Gastrocnemius medialis (tissue), 4 donors: Measurements from ENCODE around the gene TGFB1.

ENCODE experiments used
- POLR2A ChIP-seq, 2 donors: fragments of 450-650 bp; IDR thresholded peaks; one replicate each; pipeline ENCODE4 v1.6.1; 2017; ENCODE audit warnings: antibody characterized with exemption in 2 of 2, mild to moderate bottlenecking in 2 of 2, moderate library complexity in 2 of 2
- TF ChIP-seq, protein P1 (sequence below), 5 experiments: fragments of 450-650 bp in 3 of 5; fragments of 200-600 bp in 2 of 5; sonication (generic) in 2 of 5; IDR thresholded peaks in 4 of 5; conservative IDR thresholded peaks in 1 of 5; 1 replicate in 4 of 5; 2 replicates in 1 of 5; pipeline ENCODE4 v1.5.1; 2016 to 2019; ENCODE audit warnings: antibody characterized with exemption in 5 of 5, mild to moderate bottlenecking in 3 of 5, moderate library complexity in 3 of 5

GRCh38 chr19:41328842-41329225 is 24.9 kb downstream of the TGFB1 start:
- TF ChIP-seq, protein P1, sequence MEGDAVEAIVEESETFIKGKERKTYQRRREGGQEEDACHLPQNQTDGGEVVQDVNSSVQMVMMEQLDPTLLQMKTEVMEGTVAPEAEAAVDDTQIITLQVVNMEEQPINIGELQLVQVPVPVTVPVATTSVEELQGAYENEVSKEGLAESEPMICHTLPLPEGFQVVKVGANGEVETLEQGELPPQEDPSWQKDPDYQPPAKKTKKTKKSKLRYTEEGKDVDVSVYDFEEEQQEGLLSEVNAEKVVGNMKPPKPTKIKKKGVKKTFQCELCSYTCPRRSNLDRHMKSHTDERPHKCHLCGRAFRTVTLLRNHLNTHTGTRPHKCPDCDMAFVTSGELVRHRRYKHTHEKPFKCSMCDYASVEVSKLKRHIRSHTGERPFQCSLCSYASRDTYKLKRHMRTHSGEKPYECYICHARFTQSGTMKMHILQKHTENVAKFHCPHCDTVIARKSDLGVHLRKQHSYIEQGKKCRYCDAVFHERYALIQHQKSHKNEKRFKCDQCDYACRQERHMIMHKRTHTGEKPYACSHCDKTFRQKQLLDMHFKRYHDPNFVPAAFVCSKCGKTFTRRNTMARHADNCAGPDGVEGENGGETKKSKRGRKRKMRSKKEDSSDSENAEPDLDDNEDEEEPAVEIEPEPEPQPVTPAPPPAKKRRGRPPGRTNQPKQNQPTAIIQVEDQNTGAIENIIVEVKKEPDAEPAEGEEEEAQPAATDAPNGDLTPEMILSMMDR (IDR thresholded peaks at IDR 0.05 in 4 of 5, conservative IDR thresholded peaks at IDR 0.05 in 1 of 5), result no peak
- no peak for TF ChIP-seq POLR2A (IDR thresholded peaks at IDR 0.05)
